ENCODE results near the gene ARHGAP5.
"Not testable (repeated sequence)": the region's sequence is repeated elsewhere in the genome, so short reads cannot be mapped to it uniquely, and the experiment has no call there.

ARHGAP5 gene

DNA sequence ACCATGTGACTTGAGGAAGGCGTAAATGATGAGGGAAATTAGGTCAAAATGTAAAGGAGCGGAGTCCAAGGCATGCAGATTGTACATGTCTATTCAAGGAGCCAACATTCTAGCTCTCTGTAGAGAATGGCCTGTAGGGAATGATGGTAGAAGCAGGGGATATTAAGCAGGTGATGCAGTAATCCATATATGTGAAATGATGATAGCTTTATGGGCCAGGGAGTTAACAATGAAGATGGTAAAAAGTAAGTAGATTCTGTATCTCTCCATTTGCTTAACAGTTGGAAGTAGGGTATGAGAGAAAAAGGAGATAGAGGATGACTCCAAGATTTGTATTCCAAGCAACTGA lies 33.4 kb downstream of the ARHGAP5 start:
- DNase-seq = no peak

DNA sequence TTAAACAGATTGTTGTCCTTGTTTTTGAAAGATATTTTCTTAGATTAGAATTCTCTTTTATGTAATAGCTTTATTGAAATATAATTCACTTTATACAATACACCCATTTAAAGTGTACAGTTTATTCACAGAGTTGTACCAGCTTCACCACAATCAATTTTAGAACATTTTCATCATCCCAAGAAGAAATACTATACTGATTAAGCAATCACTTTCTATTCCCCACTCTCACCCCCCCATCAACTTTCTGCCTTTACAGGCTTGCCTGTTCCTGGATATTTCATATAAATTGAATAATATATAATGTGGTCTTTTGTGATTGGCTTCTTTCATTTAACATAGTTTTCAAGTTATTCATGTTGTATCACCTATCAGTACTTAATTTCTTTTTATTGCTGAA lies 44.4 kb downstream of the ARHGAP5 start:
- no peak for DNase-seq

DNA sequence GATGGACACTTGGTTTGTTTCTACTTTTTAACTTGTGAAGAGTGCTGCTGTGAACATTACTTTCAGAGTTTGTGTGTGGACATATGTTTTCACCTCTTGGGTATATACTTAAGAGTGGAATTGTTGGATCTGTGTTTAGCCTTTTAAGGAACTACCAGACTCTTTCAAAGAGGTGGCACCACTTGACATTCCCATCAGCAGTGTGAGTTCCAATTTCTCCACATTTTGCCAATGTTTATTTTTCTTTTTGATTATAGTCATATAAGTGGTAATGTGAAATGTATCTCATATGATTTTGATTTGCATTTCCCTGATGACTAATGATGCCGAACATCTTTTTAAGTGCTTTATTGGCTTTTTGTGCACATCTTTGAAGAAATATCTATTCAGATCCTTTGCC lies 44.8 kb downstream of the ARHGAP5 start:
- no peak for DNase-seq

DNA sequence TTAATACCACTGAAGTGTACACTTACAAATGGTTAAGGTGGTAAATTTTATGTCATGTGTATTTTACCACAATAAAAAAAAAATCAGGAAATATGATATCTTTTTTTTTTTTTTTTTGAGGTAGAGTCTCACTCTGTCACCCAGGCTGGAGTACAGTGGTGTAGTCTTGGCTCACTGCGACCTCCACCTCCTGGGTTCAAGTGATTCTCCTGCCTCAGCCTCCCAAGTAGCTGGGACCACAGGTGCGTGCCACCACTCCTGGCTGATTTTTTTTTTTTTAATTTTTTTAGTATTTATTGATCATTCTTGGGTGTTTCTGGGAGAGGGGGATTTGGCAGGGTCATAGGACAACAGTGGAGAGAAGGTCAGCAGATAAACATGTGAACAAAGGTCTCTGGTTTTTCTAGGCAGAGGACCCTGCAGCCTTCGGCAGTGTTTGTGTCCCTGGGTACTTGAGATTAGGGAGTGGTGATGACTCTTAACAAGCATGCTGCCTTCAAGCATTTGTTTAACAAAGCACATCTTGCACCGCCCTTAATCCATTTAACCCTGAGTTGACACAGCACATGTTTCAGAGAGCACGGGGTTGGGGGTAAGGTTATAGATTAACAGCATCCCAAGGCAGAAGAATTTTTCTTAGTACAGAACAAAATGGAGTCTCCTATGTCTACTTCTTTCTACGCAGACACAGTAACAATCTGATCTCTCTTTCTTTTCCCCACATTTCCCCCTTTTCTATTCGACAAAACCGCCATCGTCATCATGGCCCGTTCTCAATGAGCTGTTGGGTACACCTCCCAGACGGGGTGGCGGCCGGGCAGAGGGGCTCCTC lies 50.0 kb downstream of the ARHGAP5 start:
- DNase-seq = not testable (repeated sequence)

DNA sequence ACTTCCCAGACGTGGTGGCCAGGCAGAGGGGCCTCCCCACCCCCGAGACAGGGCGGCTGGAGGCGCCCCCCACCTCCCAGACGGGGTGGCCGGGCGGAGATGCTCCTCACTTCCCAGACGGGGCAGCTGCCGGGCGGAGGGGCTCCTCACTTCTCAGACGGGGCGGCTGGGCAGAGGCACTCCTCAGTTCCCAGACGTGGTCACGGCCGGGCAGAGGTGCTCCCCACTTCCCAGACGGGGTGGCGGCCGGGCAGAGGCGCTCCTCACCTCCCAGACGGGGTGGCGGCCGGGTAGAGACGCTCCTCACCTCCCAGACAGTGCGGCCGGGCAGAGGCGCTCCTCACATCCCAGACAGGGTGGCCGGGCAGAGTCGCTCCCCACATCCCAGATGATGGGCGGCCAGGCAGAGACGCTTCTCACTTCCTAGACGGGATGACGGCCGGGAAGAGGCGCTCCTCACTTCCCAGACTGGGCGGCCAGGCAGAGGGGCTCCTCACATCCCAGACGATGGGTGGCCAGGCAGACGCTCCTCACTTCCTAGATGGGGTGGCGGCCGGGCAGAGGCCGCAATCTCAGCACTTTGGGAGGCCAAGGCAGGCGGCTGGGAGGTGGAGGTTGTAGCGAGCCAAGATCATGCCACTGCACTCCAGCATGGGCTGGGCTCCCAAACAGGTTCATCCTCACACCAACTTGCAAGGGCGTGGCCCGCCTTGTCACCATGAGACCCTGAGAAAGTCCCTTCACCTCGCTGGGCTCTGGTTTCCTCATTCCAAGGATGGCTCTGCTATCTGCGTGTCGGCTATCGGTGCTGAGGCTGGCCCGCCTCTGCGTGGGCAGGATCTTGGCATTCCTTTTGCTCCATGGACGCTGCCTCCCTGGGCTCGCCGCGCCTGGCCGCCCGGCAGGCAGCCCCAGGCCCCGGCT lies 50.9 kb downstream of the ARHGAP5 start:
- not testable (repeated sequence) for DNase-seq

DNA sequence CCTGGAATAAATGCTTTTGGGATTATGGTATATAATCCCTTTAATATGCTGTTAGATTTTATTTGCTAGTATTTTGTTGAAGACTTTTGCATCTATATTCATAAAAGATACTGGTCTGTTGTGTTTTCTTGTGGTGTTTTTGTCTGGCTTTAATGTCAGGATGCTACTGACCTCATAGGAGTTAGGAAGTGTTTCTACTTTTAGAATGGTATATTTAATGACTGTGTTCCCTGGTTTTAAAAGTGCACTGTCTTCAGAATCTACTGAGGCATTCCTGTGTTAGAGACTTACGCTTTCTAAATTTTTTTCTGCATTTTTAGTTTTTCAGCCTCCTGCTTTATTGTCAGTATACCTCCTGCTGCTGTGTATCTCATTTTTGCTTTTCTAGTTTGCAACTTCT lies 51.6 kb downstream of the ARHGAP5 start:
- no peak for DNase-seq

DNA sequence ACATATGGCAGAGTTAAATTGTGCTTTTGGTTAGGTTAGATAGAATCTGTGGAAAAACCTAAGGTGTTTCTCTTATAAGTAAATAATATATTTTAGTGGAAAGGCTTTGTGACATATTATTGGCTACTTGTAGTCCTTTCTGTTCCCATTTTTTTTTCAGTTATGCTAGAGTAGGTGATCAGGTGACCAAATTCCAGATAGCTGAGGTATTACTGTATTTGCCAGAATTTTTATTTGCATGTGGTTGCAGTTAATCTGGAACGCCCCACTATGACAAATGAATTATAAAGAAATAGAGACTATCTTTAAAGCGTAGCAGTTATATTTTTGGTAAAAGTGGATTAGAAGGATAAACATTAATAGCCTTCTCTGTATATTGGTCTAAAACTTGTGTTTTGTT lies 52.0 kb downstream of the ARHGAP5 start:
- DNase-seq = no peak

DNA sequence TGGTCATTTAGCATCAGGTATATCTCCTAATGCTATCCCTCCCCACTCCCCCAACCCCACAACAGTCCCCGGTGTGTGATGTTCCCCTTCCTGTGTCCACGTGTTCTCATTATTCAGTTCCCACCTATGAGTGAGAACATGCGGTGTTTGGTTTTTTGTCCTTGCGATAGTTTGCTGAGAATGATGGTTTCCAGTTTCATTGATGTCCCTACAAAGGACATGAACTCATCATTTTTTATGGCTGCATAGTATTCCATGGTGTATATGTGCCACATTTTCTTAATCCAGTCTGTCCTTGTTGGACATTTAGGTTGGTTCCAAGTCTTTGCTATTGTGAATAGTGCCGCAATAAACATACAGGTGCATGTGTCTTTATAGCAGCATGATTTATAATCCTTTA lies 54.6 kb downstream of the ARHGAP5 start:
- not testable (repeated sequence) for DNase-seq

DNA sequence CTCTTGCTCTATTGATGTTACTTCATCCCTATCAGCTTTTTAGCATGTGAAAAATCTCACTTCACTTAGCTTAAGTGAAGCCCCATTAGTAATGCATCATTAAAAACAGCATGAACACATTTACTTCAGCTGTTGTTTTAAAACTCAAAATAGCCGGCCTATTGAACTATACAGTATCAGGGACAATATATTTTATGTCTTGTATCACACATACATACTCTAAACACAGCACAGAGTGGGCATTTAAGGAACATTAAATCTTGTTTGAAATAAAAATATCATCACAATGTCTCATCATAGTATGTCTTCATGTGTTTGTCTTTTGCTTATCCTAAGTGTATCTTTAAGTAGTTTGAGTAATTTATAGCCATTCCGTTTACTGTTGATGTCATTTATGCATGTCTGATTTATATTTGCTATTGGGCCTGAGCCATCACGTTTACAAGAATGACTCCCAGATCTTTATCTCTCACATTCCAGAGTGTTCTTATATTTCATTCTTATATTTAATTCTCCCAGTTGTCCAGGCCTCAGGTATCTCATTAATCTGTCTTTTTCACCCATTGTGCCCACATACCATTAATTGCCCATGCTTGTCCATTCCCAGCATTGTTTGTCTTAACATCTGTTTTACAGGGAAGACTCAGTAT lies 57.5 kb downstream of the ARHGAP5 start:
- DNase-seq = no peak

DNA sequence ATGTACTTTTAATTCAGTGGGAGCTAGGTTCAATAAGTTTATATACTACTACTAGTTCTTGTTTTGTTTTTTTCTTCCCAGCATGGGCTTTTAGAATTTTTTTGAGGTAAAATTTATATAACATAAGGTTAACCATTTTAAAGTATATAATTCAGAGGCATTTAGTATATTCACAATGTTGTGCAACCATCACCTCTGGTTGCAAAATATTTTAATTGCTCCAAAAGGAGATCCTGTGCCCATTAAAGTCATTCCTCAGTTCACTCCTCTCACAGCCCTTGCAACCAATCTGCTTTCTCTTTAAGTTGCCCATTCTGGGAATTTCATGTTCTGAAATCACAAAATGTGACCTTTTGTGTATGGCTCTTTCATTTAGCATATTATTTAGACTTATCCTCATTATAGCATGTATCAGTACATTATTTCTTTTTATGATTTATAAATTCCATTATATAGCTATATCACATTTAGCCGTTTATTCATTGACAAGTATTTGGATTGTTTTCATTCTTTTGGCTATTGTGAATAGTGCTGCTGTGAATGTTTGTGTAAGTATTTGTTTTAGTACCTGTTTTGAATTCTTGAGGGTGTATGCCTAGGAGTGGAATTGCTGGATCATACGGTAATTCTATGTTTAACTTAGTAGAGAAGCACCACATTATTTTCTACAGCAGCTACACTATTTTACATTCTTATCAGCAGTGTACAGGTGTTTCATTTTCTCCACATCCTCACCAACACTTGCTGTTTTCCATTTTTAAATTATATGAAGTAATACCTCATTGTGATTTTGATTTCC lies 59.1 kb downstream of the ARHGAP5 start:
- no peak for DNase-seq

DNA sequence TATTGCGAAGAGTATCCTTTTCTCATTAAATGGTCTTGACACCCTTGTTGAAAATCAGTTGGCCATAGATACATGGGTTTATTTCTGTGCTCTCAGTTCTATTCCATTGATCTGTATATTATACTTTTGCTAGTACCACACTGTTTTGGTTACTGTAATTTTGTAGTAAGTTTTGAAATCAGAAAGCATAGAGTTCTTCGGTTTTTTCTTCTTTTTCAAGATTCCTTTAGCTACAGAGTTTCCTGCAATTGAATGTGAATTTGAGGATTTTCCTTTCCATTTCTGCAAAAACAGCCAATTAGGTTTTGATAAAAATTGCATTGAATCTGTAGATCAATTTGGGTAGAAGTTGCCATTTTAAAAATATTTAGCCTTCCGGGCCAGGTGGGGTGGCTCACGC lies 60.2 kb downstream of the ARHGAP5 start:
- no peak for DNase-seq

DNA sequence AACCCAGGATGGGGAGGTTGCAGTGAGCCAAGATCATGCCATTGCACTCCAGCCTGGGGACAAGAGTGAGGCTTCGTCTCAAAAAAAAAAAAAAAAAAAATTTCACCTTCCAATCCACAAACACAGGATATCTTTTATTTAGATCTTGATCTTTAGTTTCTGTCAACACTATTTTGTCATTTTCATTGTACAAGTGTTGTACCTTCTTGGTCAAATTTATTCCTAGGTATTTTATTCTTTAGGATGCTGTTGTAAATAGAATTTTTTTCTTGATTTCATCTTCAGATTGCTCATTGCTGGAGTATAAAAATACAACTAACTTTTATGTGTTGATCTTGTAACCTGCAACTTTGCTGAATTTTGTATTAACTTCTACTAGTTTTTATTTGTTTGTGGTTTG lies 60.8 kb downstream of the ARHGAP5 start:
- no peak for DNase-seq

DNA sequence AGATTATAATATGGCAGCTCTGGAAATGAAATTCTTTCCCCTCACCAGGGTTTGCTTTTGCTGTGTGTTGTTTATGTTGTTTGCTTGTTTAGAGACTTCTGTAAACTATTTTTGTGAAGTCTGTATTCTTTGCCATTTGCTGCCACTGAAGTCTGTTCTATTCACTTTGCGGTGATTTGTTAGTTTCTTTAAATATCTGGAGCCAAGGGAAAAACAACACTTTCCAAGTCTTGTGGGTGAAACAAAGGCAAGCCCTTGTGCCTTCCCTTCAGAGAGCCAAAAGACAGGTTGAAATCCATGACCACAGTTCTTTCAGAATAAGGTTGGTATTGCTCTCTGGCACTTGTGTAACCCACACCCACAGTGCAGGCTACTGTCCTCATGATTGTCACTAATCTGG lies 65.2 kb downstream of the ARHGAP5 start:
- DNase-seq = no peak

DNA sequence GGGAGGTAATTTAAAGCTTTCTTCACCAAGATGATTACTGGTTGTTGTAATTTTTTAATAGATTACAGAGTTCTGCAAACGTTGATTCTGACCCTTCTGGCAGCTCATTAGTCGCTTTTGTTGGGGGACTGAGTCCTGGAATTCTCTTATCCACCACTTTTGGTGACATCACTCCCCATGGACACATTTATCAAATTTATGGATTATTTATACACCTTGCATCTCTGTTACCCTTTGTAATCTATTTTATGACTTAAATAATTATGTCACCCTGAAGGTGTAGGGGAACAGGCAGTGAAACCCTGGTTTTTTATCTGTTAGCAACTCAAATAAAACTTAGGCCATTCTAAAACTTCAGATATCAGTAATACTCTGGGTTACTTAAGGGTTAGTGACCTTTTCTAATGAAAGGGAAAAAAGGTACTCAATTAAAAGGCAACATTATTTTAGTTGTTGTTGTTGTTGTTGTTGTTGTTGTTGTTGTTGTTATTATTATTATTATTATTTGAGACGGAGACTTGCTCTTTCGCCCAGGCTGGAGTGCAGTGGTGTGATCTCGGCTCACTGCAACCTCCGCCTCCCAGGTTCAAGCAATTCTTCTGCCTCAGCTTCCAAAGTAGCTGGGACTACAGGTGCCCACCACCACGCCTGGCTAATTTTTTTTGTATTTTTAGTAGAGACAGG lies 65.8 kb downstream of the ARHGAP5 start:
- DNase-seq = no peak

DNA sequence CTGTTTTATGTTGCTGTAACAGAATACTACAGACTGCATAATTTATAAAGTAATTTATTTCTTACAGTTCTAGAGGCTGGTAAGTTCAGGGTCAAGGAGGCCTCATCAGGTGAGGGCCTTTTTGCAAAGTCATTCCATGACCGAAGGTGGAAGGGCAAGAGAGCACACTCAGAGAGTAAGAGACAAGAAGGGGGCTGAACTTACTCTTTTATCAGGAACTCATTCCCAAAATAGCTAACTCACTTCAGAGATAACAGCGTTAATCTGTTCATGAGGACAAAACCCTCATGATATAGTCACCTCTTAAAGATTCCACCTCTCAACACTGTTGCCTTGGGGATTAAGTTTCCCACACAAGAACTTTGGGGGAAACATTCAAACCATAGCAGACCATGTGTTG lies 73.3 kb downstream of the ARHGAP5 start:
- no peak for DNase-seq

DNA sequence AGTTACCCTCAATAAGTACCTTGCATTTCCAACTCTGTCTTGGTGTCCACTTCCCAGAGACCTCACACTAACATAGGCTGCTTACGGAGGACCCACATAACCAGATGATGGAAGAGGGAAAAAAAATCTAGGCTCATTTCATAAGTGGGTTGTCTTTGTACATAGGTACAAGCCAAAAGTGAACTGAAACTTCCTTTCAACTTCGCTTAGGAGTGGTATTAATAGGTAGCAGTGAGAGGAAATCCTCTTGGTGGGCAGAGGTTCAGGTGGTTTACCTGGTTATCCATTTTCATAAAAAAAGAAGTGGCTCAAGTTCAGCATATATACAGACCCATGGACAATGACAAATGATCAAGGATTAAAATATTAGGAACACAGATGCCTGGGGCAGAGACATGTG lies 88.9 kb downstream of the ARHGAP5 start:
- DNase-seq = no peak

DNA sequence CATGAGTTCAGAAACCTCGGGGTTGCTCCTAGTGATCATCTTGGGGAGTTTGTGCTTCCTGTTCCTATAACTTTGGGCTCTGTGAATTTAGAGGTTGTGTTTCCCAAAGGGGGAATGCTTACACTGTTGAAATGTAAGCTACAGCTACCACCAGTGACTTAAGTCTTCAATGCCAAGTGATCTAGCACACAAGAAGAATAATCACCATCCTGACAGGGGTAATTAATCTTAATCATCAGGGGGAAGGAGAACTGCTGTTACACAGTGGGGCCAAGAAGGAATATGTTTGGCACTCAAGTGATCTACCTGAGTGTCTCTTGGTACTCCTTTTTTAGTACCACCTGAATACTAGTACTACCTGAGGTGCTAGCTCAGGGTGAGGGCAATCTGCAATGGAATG lies 89.8 kb downstream of the ARHGAP5 start:
- no peak for DNase-seq

DNA sequence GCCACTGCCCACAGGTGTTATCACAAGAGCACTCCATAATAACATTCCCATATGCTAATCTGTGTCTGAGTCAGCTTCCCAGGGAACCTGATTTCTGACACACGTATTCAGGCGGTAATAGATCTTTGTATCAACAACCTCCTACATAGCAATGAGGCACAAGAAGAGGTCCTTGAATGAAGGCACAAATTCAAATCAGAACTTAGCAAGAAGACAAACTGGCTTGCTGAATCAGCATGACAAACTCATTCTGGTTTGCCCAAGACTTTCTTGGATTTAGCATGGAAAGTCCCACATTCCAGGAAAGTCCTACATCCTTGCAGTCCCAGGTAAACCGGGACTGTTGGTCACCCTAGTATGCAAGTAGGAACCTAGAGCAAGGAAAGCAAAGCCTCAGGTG lies 90.8 kb downstream of the ARHGAP5 start:
- DNase-seq = no peak

DNA sequence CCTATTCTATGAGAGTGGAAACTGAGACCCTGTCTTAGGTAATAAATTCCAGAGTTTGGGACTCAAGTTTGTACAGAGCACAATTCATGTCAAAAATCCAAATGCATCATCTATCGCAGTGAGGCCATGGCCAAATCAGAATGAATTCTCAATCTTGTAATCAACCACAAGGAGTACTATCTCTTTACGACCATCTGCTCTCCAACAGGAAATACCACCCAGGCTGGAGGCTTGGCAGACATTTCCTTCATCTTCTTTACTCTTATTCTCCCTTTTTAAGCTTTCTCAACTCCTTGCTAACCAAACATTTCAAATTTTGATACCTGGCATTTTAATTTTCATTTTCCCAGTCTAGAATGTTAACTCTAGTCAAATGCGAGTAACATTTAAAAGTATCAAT lies 92.1 kb downstream of the ARHGAP5 start:
- no peak for DNase-seq

DNA sequence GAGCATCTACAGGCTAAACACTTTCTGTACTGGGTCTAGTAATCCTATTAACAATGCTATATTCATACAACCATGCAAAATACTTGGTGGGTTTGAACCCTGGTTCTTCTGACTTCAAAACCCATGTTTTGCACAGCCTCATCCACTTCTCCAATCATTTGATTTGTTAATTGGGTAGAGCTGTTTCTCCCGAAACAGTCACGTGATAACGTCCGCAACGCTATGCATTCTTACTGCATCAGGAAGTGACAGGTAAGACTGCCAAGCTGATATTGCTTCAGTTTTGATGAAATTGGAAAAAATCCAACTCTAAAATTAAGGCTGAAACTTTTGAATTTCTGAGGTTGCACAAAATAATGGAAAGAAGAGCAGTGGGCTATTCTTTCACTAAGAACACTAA lies 94.4 kb downstream of the ARHGAP5 start:
- DNase-seq = no peak

DNA sequence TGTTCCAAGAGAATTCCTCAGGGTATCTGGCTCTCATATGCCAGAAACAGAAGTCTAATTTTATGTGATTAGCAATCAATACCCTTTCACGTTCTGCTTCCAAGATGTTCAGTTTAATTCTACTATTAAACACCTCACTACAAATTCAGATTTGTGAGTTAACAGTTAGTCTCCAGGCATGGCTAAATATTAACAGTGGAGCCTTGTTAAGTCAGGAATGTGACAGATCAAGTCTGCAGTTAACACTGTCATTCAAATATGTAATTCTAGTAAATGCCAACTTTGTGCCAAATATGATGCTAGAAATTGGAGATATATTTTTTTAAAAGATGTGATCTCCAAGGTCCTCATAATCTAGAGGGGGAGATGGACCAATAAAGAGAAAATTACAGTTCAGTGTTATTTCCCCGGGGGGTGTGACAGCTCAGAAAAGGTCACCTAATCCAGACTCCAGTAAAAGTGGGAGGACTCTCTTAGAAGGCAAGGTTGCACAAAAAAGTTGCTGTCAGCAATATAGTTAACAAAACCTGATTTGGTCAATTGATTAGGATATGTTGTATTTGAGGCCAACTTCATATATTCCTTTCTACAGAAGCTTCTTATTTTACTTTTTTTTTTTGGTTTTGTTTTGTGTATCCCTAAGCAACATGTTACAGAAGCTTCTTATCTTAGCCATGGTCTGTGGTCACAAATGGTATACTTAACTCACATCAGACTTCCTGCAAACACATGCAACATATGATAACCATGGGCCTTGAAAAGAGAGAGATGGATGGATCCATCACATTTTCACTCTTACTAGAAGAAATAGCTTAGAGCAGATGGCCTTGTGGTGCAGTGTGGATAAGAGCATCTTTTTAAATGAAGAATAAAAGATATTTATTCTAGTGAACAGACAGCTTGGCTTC lies 106.3 kb downstream of the ARHGAP5 start:
- DNase-seq = no peak
